IMR-90 (cell line): ENCODE measurements around the gene ITGB2.

Source experiments
- CEBPB ChIP-seq: IDR thresholded peaks from 2 replicates; pipeline ENCODE4 v1.6.1; 2012; ENCODE audit warnings: low read depth, low read length, improper control_type of control experiment
- POLR2A ChIP-seq: IDR thresholded peaks from 2 replicates; pipeline ENCODE4 v1.6.1; 2012; ENCODE audit warnings: mild to moderate bottlenecking, low read depth, low read length
- USF2 ChIP-seq: fragments of 150-350 bp; IDR thresholded peaks from 2 replicates; pipeline ENCODE4 v1.6.1; 2017; ENCODE audit warnings: mild to moderate bottlenecking, antibody characterized with exemption, low read length, low read depth
- TF ChIP-seq, protein P1 (sequence below): conservative IDR thresholded peaks from 2 replicates; pipeline ENCODE4 v1.5.1; 2012; ENCODE audit warnings: mild to moderate bottlenecking, low read depth, low read length, improper control_type of control experiment

GRCh38 chr21:44934797-44935532 is 14.3 kb upstream of the ITGB2 start:
- TF ChIP-seq USF2 (no peak), POLR2A (no peak), CEBPB (no peak)
- TF ChIP-seq, protein P1, sequence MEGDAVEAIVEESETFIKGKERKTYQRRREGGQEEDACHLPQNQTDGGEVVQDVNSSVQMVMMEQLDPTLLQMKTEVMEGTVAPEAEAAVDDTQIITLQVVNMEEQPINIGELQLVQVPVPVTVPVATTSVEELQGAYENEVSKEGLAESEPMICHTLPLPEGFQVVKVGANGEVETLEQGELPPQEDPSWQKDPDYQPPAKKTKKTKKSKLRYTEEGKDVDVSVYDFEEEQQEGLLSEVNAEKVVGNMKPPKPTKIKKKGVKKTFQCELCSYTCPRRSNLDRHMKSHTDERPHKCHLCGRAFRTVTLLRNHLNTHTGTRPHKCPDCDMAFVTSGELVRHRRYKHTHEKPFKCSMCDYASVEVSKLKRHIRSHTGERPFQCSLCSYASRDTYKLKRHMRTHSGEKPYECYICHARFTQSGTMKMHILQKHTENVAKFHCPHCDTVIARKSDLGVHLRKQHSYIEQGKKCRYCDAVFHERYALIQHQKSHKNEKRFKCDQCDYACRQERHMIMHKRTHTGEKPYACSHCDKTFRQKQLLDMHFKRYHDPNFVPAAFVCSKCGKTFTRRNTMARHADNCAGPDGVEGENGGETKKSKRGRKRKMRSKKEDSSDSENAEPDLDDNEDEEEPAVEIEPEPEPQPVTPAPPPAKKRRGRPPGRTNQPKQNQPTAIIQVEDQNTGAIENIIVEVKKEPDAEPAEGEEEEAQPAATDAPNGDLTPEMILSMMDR, result no peak
